GM12874 (cell line): ENCODE data around the gene SRGAP3.

Experiments
- TF ChIP-seq, protein P1 (sequence below): IDR thresholded peaks from 2 replicates; pipeline ENCODE4 v1.5.1; 2011; ENCODE audit warnings: low read depth, mild to moderate bottlenecking, control low read depth, low read length, moderate library complexity; ENCODE audit not compliant: insufficient read depth

SRGAP3 gene

DNA sequence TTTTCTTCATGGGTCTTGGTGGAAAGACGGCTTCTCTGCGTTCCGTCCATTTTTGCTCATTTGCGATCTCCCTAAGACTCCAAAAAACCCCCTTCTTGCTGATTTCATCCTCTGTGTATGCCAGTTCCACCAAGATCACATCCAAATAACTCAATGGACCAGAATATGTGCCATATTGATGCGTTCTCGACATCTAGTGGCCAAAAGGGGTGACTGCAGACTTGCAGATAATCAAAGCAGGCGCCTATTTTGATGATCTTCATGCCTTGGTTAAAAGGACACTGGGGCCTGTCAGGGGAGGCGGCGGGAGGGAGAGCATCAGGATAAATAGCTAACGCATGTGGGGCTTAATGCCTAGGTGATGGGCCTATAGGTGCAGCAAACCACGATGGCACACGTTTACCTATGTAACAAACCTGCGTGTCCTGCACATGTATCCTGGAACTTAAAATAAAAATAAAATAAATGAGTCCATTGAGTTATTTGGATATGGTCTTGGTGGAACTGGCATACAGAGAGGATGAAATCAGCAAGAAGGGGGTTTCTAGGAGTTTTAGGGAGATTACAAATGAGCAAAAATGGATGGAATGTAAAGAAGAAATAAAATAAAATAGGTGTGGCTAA, 182.0 kb downstream of the SRGAP3 start:
- TF ChIP-seq, protein P1, sequence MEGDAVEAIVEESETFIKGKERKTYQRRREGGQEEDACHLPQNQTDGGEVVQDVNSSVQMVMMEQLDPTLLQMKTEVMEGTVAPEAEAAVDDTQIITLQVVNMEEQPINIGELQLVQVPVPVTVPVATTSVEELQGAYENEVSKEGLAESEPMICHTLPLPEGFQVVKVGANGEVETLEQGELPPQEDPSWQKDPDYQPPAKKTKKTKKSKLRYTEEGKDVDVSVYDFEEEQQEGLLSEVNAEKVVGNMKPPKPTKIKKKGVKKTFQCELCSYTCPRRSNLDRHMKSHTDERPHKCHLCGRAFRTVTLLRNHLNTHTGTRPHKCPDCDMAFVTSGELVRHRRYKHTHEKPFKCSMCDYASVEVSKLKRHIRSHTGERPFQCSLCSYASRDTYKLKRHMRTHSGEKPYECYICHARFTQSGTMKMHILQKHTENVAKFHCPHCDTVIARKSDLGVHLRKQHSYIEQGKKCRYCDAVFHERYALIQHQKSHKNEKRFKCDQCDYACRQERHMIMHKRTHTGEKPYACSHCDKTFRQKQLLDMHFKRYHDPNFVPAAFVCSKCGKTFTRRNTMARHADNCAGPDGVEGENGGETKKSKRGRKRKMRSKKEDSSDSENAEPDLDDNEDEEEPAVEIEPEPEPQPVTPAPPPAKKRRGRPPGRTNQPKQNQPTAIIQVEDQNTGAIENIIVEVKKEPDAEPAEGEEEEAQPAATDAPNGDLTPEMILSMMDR: peak; percentile 86

DNA sequence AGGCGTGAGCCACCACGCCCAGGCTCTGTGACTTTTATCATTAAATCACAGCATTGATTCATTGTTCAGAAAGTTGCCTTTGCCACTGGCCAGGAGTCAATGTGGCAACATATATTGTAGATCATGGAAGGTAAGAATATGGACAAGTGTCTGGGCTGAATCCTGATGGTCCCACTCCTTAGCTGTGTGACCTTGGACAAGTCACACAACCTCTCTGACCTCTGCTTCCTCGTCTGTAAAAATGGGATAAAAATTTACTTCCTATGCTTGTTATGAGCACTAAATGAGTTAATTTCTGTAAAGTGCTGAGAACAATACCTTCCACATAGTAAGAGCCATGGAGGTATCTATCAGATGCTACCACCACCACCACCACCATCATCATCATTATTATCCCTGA, 182.7 kb downstream of the SRGAP3 start:
- TF ChIP-seq, protein P1: no peak

DNA sequence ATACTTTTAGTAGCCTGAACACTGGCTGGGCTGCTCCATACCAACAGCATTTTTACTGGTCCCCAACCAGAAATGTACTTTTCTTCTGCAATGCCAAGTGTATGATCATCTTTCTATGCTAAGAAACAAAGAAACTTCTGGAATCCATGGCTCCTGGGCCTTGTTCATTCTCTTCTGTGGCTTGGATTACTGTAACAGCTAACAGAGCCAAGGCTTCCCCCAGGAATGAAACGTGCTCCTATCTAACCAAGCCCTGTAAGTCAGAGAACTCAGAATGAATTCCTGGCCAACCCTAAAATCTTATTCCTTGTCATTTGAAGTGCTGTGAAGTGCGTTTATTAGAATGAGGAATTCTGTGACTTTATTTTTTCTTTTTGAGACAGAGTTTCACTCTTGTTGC, 183.3 kb downstream of the SRGAP3 start:
- TF ChIP-seq, protein P1: no peak

DNA sequence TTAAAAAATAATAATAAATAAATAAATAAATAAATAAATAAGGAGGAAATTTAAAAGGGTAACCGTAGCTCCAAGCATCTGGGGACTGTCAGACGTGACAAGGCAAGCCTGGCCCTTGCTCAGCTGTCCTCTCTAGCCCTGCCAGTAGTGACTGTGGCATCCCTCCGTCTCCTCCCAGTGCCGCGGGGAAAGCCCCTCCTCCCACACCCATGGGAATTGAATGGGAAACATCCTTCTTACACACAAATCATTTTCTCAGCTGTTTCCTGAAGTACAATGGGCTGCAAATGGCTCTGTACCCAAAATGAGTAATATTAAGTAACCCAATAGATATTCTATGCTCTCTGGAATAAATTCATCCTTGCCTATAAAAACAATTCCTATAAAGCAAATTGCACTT, 184.6 kb downstream of the SRGAP3 start:
- TF ChIP-seq, protein P1: no peak

DNA sequence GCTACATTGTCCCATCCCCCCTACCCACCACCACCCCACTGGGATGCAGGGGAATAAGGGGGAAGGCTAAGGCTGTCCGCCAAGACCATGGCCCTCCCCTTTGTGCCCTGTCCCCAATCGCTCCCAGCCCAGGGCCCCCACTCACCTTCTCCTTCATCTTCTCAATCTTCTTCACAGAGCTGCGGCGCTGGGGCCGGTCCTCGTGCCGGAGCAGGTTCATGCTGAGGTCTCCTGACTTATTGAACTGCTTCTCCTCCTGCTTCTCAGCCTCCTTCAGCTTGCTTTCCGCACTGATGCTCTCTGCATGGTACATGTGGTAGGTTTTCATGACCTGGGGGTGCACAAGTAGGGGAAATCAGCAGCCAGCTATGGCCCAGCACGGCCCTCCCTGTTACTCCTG, 185.2 kb downstream of the SRGAP3 start:
- TF ChIP-seq, protein P1: no peak

DNA sequence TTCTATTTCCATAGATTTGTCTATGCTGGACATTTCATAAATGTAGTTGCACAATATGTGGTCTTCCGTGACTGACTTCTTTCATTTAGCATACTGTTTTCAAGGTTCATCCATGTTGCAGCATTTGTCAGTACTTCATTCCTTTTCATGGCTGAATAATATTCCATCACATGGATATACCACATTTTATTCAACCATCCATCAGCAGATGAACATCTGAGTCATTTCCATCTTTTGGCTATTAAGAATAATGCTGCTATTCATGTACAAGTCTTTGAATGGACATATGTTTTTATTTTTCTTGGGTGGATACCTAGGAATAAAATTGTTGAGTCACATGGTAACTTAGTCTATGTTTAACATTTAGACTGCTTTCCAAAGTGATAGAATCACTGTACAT, 186.9 kb downstream of the SRGAP3 start:
- TF ChIP-seq, protein P1: no peak

DNA sequence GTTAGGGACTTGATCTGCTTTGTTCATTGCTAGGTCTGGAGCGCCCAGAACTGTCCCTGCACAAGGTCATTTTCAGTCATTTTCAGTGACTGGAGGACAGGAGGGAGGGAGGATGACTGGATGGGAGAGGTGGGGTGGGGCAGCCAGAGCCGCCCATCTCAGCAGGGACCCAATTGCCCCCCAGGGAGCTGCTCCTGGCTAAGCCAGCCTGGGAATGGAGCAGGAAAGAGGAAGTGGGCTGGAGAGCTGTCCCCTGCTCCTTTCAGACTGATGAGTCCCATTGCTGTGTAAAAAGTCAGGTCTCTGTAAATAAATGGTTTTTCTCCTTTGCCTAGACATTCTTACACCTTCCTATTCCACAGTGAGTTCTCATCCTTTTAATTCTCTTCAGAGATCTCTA, 187.8 kb downstream of the SRGAP3 start:
- TF ChIP-seq, protein P1: no peak
